T-cell (primary cell): ENCODE data around the gene EFHD2. TPM values are rescaled to one million over a fixed set of nuclear protein-coding genes. Genes with fewer than 3 reads are reported as not detected.
"Not testable (repeated sequence)": the region's sequence is repeated elsewhere in the genome, so short reads cannot be mapped to it uniquely, and the experiment has no call there.

ENCODE experiments used
- ATAC-seq, 4 experiments: fragments of 200-7000 bp in 3 of 4; fragments of 150-1000 bp in 1 of 4; cut with Tn5 transposase; replicated peaks in 1 of 4; 1 replicate in 3 of 4; 2 replicates in 1 of 4; pipeline ENCODE4 v1.10.0; 2021; ENCODE audit warnings: moderate library complexity in 3 of 4, mild to moderate bottlenecking in 2 of 4, moderate number of reproducible peaks in 1 of 4
- CTCF ChIA-PET, 2 donors: fragments of 300-600 bp; sonication (Branson Sonifier 250); formaldehyde crosslinking; loops; one replicate each; lab custom pipeline; 2022; ENCODE audit warnings: antibody characterized with exemption in 2 of 2; lab: Charles Lee
- POLR2A ChIA-PET, 2 donors: fragments of 300-600 bp; sonication (Branson Sonifier 250); formaldehyde crosslinking; loops; one replicate each; lab custom pipeline; 2022; ENCODE audit warnings: antibody characterized with exemption in 2 of 2; lab: Charles Lee
- DNase-seq, 35 experiments: peaks; one replicate each; pipeline versions ENCODE4 v3.0.0 to v3.0.0-alpha.2; 2013 to 2023
- H3K27ac ChIP-seq: one replicate; pipeline ENCODE4 v1.5.1; 2013; ENCODE audit warnings: low read length
- H3K27me3 ChIP-seq, 2 experiments: replicated peaks in 1 of 2; 1 replicate in 1 of 2; 2 replicates in 1 of 2; pipeline versions ENCODE4 v1.6.1 to v1.7.0; 2013; ENCODE audit warnings: low read length in 1 of 2, mixed read lengths in 1 of 2; ENCODE audit not compliant: control insufficient read depth in 2 of 2, insufficient read depth in 2 of 2; ENCODE audit errors: extremely low read depth in 1 of 2
- H3K36me3 ChIP-seq, 2 donors: 1 replicate in 1 of 2; 2 replicates in 1 of 2; pipeline versions ENCODE4 v1.6.1 to v1.7.0; 2013; ENCODE audit warnings: low read length in 1 of 2; ENCODE audit not compliant: control insufficient read depth in 2 of 2, insufficient read depth in 1 of 2; ENCODE audit errors: extremely low read depth in 1 of 2
- H3K4me1 ChIP-seq, 2 experiments: 1 replicate in 1 of 2; 2 replicates in 1 of 2; pipeline versions ENCODE4 v1.6.1 to v1.7.0; 2013; ENCODE audit warnings: low read length in 2 of 2, mixed read lengths in 1 of 2; ENCODE audit not compliant: insufficient read depth in 2 of 2, control insufficient read depth in 1 of 2; ENCODE audit errors: extremely low read depth in 1 of 2
- H3K4me3 ChIP-seq, 2 donors: 1 replicate in 1 of 2; 2 replicates in 1 of 2; pipeline versions ENCODE4 v1.5.1 to v1.7.0; 2013; ENCODE audit warnings: mild to moderate bottlenecking in 2 of 2, low read length in 1 of 2, moderate library complexity in 1 of 2; ENCODE audit not compliant: control insufficient read depth in 1 of 2; ENCODE audit errors: extremely low read depth in 1 of 2
- H3K9me3 ChIP-seq: 2 replicates; pipeline ENCODE4 v1.7.0; 2013
- H3K27ac Mint-ChIP-seq, 2 donors: one replicate each; pipeline ENCODE4 v1.8.0; 2020 to 2021; ENCODE audit warnings: mild to moderate bottlenecking in 2 of 2, mixed read lengths in 2 of 2
- H3K27me3 Mint-ChIP-seq, 2 donors: one replicate each; pipeline ENCODE4 v1.8.0; 2021 to 2022; ENCODE audit warnings: mixed read lengths in 2 of 2
- H3K36me3 Mint-ChIP-seq: one replicate; pipeline ENCODE4 v1.8.0; 2021; ENCODE audit warnings: mixed read lengths
- H3K4me1 Mint-ChIP-seq, 3 donors: one replicate each; pipeline ENCODE4 v1.8.0; 2020 to 2022; ENCODE audit warnings: mixed read lengths in 3 of 3, mild to moderate bottlenecking in 1 of 3
- H3K4me3 Mint-ChIP-seq, 3 donors: one replicate each; pipeline ENCODE4 v1.8.0; 2020 to 2022; ENCODE audit warnings: mild to moderate bottlenecking in 3 of 3, mixed read lengths in 3 of 3, moderate library complexity in 3 of 3
- H3K9me3 Mint-ChIP-seq, 3 donors: one replicate each; pipeline ENCODE4 v1.8.0; 2020 to 2022; ENCODE audit warnings: mixed read lengths in 3 of 3
- WGBS: methylation state at CpG from one replicate; pipeline ENCODE4 v1.1.5; 2013; ENCODE audit warnings: missing lambda C conversion rate; ENCODE audit not compliant: insufficient coverage; 5-methylcytosine and 5-hydroxymethylcytosine counted together
- total RNA-seq, 35 experiments: library from RNA in 6 of 35; stranded (reverse) in 6 of 35; fragments of 120-200 nt in 1 of 35; gene quantifications; one replicate each; pipeline versions ENCODE4 v1.2.1 to v1.2.4 and lab custom pipeline; 2013 to 2026

The EFHD2 gene
- total RNA-seq, 5 donors from 2014 or later (not counting 1 experiment from before 2014, with no cell fraction given): 49.1 to 125 (median 63.6) TPM

GRCh38 chr1:15432324-15432723 is 22.6 kb downstream of the EFHD2 start:
- Histone ChIP-seq H3K27ac (no peak overlapping the region), H3K4me1 (peaks cover 0 to 2% of the 10 kb centered on the region in 2 experiments), H3K27me3 (no peaks in the 10 kb centered on the region), H3K36me3 (peaks cover 1 to 21% of the 10 kb centered on the region in 2 donors), H3K4me3 (no peak overlapping the region), H3K9me3 (no peaks in the 10 kb centered on the region)
- Mint-ChIP-seq H3K9me3 (no peaks in the 10 kb centered on the region), H3K4me3 (no peak overlapping the region), H3K36me3 (peaks cover 3% of the 10 kb centered on the region), H3K27me3 (no peaks in the 10 kb centered on the region), H3K27ac (no peak overlapping the region), H3K4me1 (no peaks in the 10 kb centered on the region)
- DNase-seq: peak in 1 of 35 experiments; percentile 2
- ChIA-PET POLR2A (no interaction called here), CTCF (interaction anchor here (1.3 to 7.3 kb wide), 3 partner anchors 27 to 109 kb away, joined by 3 to 68 read pairs (median 23); no protein-coding TSS in a partner anchor)
- no peak for ATAC-seq
- 87% methylated on average over 9 of the region's 9 CpGs for WGBS

- no peaks in the 10 kb centered on the region for H3K4me1 Mint-ChIP-seq
- peaks cover 0 to 2% of the 10 kb centered on the region in 2 experiments for H3K4me1 ChIP-seq
- no peaks in the 10 kb centered on the region for H3K27me3 Mint-ChIP-seq
- no peak for ATAC-seq
- CTCF ChIA-PET: interaction anchor here in 1 of 2 donors (7.3 kb wide), 1 partner anchor 109 kb away, joined by 68 read pairs; no protein-coding TSS in a partner anchor
- no peak overlapping the region for H3K27ac Mint-ChIP-seq
- peaks cover 3% of the 10 kb centered on the region for H3K36me3 Mint-ChIP-seq
- peak in 1 of 35 experiments; percentile 4 for DNase-seq
- H3K27me3 ChIP-seq: peaks cover 0 to 3% of the 10 kb centered on the region in 2 experiments
- no peaks in the 10 kb centered on the region for H3K9me3 Mint-ChIP-seq
- H3K36me3 ChIP-seq: peaks cover 0 to 10% of the 10 kb centered on the region in 2 donors
- POLR2A ChIA-PET: interaction anchor here in 1 of 2 donors (0.6 kb wide), 1 partner anchor 148 kb away, joined by 3 read pairs; no protein-coding TSS in a partner anchor
- H3K4me3 ChIP-seq: no peak overlapping the region
- no peaks in the 10 kb centered on the region for H3K9me3 ChIP-seq
- no peak overlapping the region for H3K27ac ChIP-seq
- H3K4me3 Mint-ChIP-seq: no peak overlapping the region
- WGBS: 94% methylated on average over 8 of the region's 9 CpGs
Measured at GRCh38 chr1:15433471-15433870, 23.8 kb downstream of the EFHD2 start.

GRCh38 chr1:15434739-15435138 is 25.1 kb downstream of the EFHD2 start:
- H3K9me3 Mint-ChIP-seq, POLR2A ChIA-PET, H3K4me1 Mint-ChIP-seq, H3K36me3 Mint-ChIP-seq, H3K4me3 Mint-ChIP-seq, H3K27me3 ChIP-seq, H3K36me3 ChIP-seq, H3K27me3 Mint-ChIP-seq, H3K4me1 ChIP-seq, H3K27ac Mint-ChIP-seq, H3K9me3 ChIP-seq, H3K4me3 ChIP-seq, ATAC-seq, H3K27ac ChIP-seq: not testable (repeated sequence)
- peak in 1 of 35 experiments; percentile 2 for DNase-seq
- CTCF ChIA-PET: interaction anchor here in 1 of 2 donors (7.3 kb wide), 1 partner anchor 110 kb away, joined by 68 read pairs; no protein-coding TSS in a partner anchor
- 69% methylated on average over 2 of the region's 8 CpGs for whole genome bisulfite sequencing

GRCh38 chr1:15435239-15436077 is 25.8 kb downstream of the EFHD2 start:
- no peak overlapping the region for H3K27ac Mint-ChIP-seq
- H3K4me1 Mint-ChIP-seq: no peaks in the 10 kb centered on the region
- no peaks in the 10 kb centered on the region for H3K9me3 ChIP-seq
- DNase-seq (no peak), ATAC-seq (no peak)
- H3K4me3 Mint-ChIP-seq: no peak overlapping the region
- H3K4me3 ChIP-seq: no peak overlapping the region
- no peaks in the 10 kb centered on the region for H3K36me3 Mint-ChIP-seq
- ChIA-PET POLR2A (no interaction called here), CTCF (interaction anchor here in 1 of 2 donors (7.3 kb wide), 1 partner anchor 111 kb away, joined by 68 read pairs; no protein-coding TSS in a partner anchor)
- H3K27me3 Mint-ChIP-seq: no peaks in the 10 kb centered on the region
- peaks cover 0 to 5% of the 10 kb centered on the region in 2 experiments for H3K27me3 ChIP-seq
- peaks cover 0 to 2% of the 10 kb centered on the region in 2 experiments for H3K4me1 ChIP-seq
- WGBS: 95% methylated on average over 16 of the region's 17 CpGs
- H3K27ac ChIP-seq: no peak overlapping the region
- H3K9me3 Mint-ChIP-seq: no peaks in the 10 kb centered on the region
- H3K36me3 ChIP-seq: peaks cover 0 to 4% of the 10 kb centered on the region in 2 donors

GRCh38 chr1:15436881-15437442 is 27.3 kb downstream of the EFHD2 start:
- no peaks in the 10 kb centered on the region for H3K4me1 Mint-ChIP-seq
- Histone ChIP-seq H3K36me3 (no peaks in the 10 kb centered on the region), H3K4me1 (no peaks in the 10 kb centered on the region), H3K9me3 (no peaks in the 10 kb centered on the region), H3K4me3 (no peak overlapping the region), H3K27me3 (peaks cover 0 to 7% of the 10 kb centered on the region in 2 experiments), H3K27ac (no peak overlapping the region)
- ATAC-seq: no peak
- CTCF ChIA-PET: interaction anchor here in 1 of 2 donors (1.2 kb wide), 1 partner anchor 113 kb away, joined by 3 read pairs; no protein-coding TSS in a partner anchor
- no peaks in the 10 kb centered on the region for H3K27me3 Mint-ChIP-seq
- POLR2A ChIA-PET: interaction anchor here (0.6 kb wide), 2 partner anchors 24 to 114 kb away, joined by 4 to 8 read pairs; no protein-coding TSS in a partner anchor
- no peak overlapping the region for H3K27ac Mint-ChIP-seq
- 92% methylated on average over 5 of the region's 6 CpGs for WGBS
- H3K36me3 Mint-ChIP-seq: no peaks in the 10 kb centered on the region
- no peak overlapping the region for H3K4me3 Mint-ChIP-seq
- no peaks in the 10 kb centered on the region for H3K9me3 Mint-ChIP-seq
- no peak for DNase-seq

GRCh38 chr1:15439325-15439724 is 29.6 kb downstream of the EFHD2 start:
- H3K9me3 Mint-ChIP-seq: no peaks in the 10 kb centered on the region
- 100% methylated on average over 4 of the region's 14 CpGs for WGBS
- no peaks in the 10 kb centered on the region for H3K36me3 Mint-ChIP-seq
- ATAC-seq (no peak), DNase-seq (no peak)
- Histone ChIP-seq H3K4me3 (no peak overlapping the region), H3K9me3 (no peaks in the 10 kb centered on the region), H3K27ac (no peak overlapping the region), H3K4me1 (no peaks in the 10 kb centered on the region), H3K36me3 (no peaks in the 10 kb centered on the region), H3K27me3 (peaks cover 0 to 13% of the 10 kb centered on the region in 2 experiments)
- POLR2A ChIA-PET: no interaction called here
- H3K27me3 Mint-ChIP-seq: no peaks in the 10 kb centered on the region
- H3K4me1 Mint-ChIP-seq: no peaks in the 10 kb centered on the region
- H3K27ac Mint-ChIP-seq: no peak overlapping the region
- CTCF ChIA-PET: no interaction called here
- no peak overlapping the region for H3K4me3 Mint-ChIP-seq
